Adrenal gland (tissue), 12 donors: Measurements from ENCODE around the gene CA10. TPM values are rescaled to one million over a fixed set of nuclear protein-coding genes. Genes with fewer than 3 reads are reported as not detected.

Experiments
- DNase-seq, 7 donors: peaks; one replicate each; pipeline ENCODE4 v3.0.0-alpha.2; 2019 to 2020
- H3K27ac ChIP-seq, 5 donors: fragments of 200-600 bp; sonication (generic) in 4 of 5; 1 replicate in 3 of 5; 2 replicates in 2 of 5; pipeline versions ENCODE4 v1.5.1 to v1.8.0; 2016 to 2020; ENCODE audit warnings: mild to moderate bottlenecking in 1 of 5
- H3K27me3 ChIP-seq: fragments of 200-600 bp; 2 replicates; pipeline ENCODE4 v1.8.0; 2021
- H3K36me3 ChIP-seq, 2 donors: fragments of 200-600 bp; replicated peaks in 1 of 2; 1 replicate in 1 of 2; 2 replicates in 1 of 2; pipeline versions ENCODE4 v1.5.1 to v1.8.0; 2018 to 2022
- H3K4me1 ChIP-seq, 2 donors: fragments of 200-600 bp; replicated peaks in 1 of 2; 1 replicate in 1 of 2; 2 replicates in 1 of 2; pipeline versions ENCODE4 v1.5.1 to v1.8.0; 2018 to 2021
- H3K4me3 ChIP-seq, 4 donors: fragments of 200-600 bp; sonication (generic) in 3 of 4; one replicate each; pipeline ENCODE4 v1.5.1; 2016 to 2018
- H3K9me3 ChIP-seq, 3 donors: fragments of 200-600 bp; sonication (generic) in 1 of 3; replicated peaks in 1 of 3; 1 replicate in 2 of 3; 2 replicates in 1 of 3; pipeline versions ENCODE4 v1.5.1 to v1.8.0; 2016 to 2021
- POLR2A ChIP-seq, 2 donors: fragments of 450-650 bp; IDR thresholded peaks; one replicate each; pipeline ENCODE4 v1.6.1; 2017; ENCODE audit warnings: antibody characterized with exemption in 2 of 2, mild to moderate bottlenecking in 2 of 2, moderate library complexity in 1 of 2
- WGBS, 4 donors: extraction: QIAGEN DNeasy Blood & Tissue Kit in 2 of 4; methylation state at CpG; one replicate each; pipeline versions ENCODE4 v1.1.5 to v1.1.7; 2013 to 2017; 5-methylcytosine and 5-hydroxymethylcytosine counted together
- intact Hi-C, 2 donors: fragments of 100-400 bp; cut with DNase I; formaldehyde crosslinking; loops; one replicate each; pipeline versions ENCODE4 v1.14.1 to v1.15.0; 2022 to 2023
- polyA plus RNA-seq, 3 donors: library from polyadenylated mRNA; stranded (reverse); fragments of 200-250 nt in 2 of 3; fragments of 350-450 nt in 1 of 3; fragmentation: Illumina TruSeq in 1 of 3; extraction: RNeasy Lipid Tissue Mini Kit (QIAGEN cat#74804) in 1 of 3; gene quantifications; one replicate each; pipeline ENCODE4 v1.2.3, GENCODE V29; 2013 to 2014
- total RNA-seq, 9 donors: library from RNA; depleted of rRNA in 4 of 9; stranded (reverse); fragments of >200 nt in 4 of 9; fragments of 120-200 nt in 1 of 9; fragmentation: NEBNext Ultra II Directional in 1 of 9; extraction: Animal tissue kit (Norgen Biotek cat#: 25700) in 1 of 9; gene quantifications; one replicate each; pipeline versions ENCODE4 v1.1.0 to v1.2.4, GENCODE V29; 2013 to 2023
- TF ChIP-seq, protein P1 (sequence below), 6 experiments: fragments of 450-650 bp in 4 of 6; fragments of 200-600 bp in 2 of 6; sonication (generic) in 1 of 6; IDR thresholded peaks; 1 replicate in 5 of 6; 2 replicates in 1 of 6; pipeline versions ENCODE4 v1.5.1 to v1.8.0; 2016 to 2021; ENCODE audit warnings: antibody characterized with exemption in 6 of 6, mild to moderate bottlenecking in 2 of 6, moderate library complexity in 1 of 6
- donor health status: healthy with polysubstance abuse.
- donor health status: Bipolar disorder and iron deficiency.
- donor health status: DM: yes; HTN: yes; CAD: no.
- donor health status: DM: no; HTN: no; CAD: no.
- donor health status: DM: no; HTN: no; CAD: no.
- donor health status: DM: yes; HTN: yes; CAD: no.

The CA10 gene
- total and polyA plus RNA-seq, 12 donors: 0.27 to 3.1 (median 2.5) TPM; not detected in 5

DNA sequence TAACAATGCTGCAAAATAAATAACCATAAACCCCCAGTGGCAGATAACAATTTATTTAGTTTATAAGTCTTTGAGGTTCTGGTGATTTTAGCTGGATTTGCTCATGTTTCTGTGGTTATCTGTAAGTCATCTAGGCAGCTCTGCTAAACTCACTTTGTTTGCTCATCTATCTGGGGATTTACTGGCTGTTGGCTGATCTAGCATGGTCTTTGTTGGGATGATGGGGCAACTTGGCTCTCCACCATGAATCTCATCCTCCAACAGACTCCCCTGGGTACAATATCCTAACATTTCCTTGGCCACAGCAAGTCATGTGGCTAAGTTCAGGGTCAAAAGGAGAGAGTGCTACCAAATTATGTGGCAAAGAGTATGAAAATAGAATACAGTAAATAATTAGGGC, 359.3 kb downstream of the CA10 start:
- intact Hi-C loops: no loop called here
- no peaks in the 10 kb centered on the region for H3K27me3 ChIP-seq
- TF ChIP-seq POLR2A (IDR thresholded peaks at IDR 0.05): no peak
- TF ChIP-seq, protein P1, sequence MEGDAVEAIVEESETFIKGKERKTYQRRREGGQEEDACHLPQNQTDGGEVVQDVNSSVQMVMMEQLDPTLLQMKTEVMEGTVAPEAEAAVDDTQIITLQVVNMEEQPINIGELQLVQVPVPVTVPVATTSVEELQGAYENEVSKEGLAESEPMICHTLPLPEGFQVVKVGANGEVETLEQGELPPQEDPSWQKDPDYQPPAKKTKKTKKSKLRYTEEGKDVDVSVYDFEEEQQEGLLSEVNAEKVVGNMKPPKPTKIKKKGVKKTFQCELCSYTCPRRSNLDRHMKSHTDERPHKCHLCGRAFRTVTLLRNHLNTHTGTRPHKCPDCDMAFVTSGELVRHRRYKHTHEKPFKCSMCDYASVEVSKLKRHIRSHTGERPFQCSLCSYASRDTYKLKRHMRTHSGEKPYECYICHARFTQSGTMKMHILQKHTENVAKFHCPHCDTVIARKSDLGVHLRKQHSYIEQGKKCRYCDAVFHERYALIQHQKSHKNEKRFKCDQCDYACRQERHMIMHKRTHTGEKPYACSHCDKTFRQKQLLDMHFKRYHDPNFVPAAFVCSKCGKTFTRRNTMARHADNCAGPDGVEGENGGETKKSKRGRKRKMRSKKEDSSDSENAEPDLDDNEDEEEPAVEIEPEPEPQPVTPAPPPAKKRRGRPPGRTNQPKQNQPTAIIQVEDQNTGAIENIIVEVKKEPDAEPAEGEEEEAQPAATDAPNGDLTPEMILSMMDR (IDR thresholded peaks at IDR 0.05): no peak
- no peaks in the 10 kb centered on the region for H3K4me1 ChIP-seq
- no peak overlapping the region for H3K27ac ChIP-seq
- no peaks in the 10 kb centered on the region for H3K36me3 ChIP-seq
- DNase-seq: no peak
- H3K9me3 ChIP-seq: no peaks in the 10 kb centered on the region
- H3K4me3 ChIP-seq: no peak overlapping the region

DNA sequence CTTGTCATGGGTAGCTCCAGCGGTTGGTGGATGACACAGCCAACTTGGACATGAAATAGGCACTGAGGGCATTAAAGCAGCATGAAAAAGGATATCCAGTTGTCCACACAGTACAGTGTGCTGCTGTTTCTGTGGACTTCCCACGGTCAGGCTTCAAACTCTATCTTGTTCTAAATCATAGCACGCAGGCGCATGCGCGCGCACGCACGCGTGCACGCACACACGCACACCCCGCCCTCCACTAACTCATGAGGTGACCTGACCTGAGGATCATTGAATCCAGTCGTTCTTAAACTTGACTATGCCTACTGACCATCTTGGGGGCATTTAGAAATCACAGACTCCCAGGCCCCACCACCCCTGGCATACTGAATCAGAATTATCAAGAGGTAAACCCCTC, 361.4 kb downstream of the CA10 start:
- H3K27me3 ChIP-seq: no peaks in the 10 kb centered on the region
- TF ChIP-seq, protein P1 (IDR thresholded peaks at IDR 0.05): no peak
- TF ChIP-seq POLR2A (IDR thresholded peaks at IDR 0.05): no peak
- no peak overlapping the region for H3K27ac ChIP-seq
- WGBS, 4 donors: 77 to 95% (median 90%) methylated on average over 14 of the region's 14 CpGs
- intact Hi-C loops: no loop called here
- no peaks in the 10 kb centered on the region for H3K9me3 ChIP-seq
- H3K4me3 ChIP-seq: no peak overlapping the region
- no peaks in the 10 kb centered on the region for H3K4me1 ChIP-seq
- H3K36me3 ChIP-seq: no peaks in the 10 kb centered on the region
- no peak for DNase-seq

DNA sequence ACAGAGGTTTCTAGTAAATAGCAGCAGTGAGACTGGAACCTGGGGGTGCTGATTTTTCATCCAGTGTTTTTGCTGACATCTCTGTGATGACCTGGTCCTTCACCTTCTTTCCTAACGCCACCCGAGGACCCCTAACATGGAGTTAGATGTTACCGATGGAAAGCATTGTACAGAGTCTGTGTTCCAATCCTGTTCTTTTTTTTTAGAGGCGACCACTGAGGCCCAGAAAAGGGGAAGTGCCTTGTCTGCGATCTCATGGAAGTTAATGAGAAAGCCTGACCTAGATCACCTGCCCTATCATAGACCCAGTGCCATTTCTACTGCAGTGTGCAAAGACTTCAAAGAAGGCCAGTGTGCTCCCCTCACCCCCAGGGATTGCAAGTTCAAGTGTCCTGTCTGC, 362.5 kb downstream of the CA10 start:
- no peak for DNase-seq
- 73 to 85% (median 77%) methylated on average over 5 of the region's 5 CpGs for WGBS, 4 donors
- Histone ChIP-seq H3K27me3 (no peaks in the 10 kb centered on the region), H3K9me3 (no peaks in the 10 kb centered on the region), H3K36me3 (no peaks in the 10 kb centered on the region), H3K4me3 (no peak overlapping the region), H3K4me1 (no peaks in the 10 kb centered on the region), H3K27ac (no peak overlapping the region)
- intact Hi-C loops: no loop called here
- no peak for TF ChIP-seq POLR2A (IDR thresholded peaks at IDR 0.05)
- TF ChIP-seq, protein P1 (IDR thresholded peaks at IDR 0.05): no peak

DNA sequence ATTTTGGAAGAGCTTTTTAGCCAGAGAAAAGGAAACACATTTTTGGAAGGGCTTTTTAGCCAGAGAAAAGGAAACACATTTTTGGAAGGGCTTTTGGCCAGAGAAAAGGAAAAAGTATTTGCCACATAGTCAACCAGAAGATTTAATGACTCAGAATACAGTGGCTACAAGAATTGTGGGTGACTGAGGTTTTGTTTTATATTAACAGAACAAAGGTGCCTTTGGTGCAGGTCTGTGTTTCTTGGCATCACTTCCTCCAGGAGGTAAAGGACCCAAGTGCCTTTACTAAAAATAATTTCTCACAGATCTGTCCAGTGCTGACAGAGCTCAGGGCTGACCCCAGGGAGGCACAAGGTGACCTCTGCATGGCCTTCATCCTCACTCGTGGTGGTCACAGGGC, 363.1 kb downstream of the CA10 start:
- Histone ChIP-seq H3K4me1 (no peaks in the 10 kb centered on the region), H3K9me3 (no peaks in the 10 kb centered on the region), H3K36me3 (no peaks in the 10 kb centered on the region), H3K27ac (no peak overlapping the region), H3K4me3 (no peak overlapping the region), H3K27me3 (no peaks in the 10 kb centered on the region)
- no peak for DNase-seq
- 13 to 34% (median 23%) methylated on average over 1 of the region's 1 CpG for WGBS, 4 donors
- intact Hi-C loops: no loop called here
- no peak for TF ChIP-seq POLR2A (IDR thresholded peaks at IDR 0.05)

DNA sequence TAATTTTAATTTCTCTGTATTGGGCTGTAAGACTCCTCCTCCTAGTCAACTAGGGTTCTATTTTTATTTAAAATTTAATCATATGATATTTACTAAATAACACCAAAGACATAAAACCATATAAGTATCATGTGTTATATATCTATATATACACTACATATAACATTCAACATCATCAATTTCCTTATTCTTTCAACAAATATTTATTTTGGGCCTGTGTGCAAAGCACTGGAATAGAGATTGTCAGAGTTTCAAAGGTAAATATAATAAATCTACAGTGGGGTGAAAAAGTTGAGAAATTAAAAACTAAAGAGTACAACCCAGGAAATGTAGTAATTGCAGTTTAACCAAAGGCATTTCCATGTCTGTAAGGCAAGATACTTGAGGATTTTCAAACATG, 364.0 kb downstream of the CA10 start:
- no peak for TF ChIP-seq POLR2A (IDR thresholded peaks at IDR 0.05)
- TF ChIP-seq, protein P1 (IDR thresholded peaks at IDR 0.05): no peak
- Histone ChIP-seq H3K27me3 (no peaks in the 10 kb centered on the region), H3K4me3 (no peak overlapping the region), H3K27ac (no peak overlapping the region), H3K4me1 (no peaks in the 10 kb centered on the region), H3K36me3 (no peaks in the 10 kb centered on the region), H3K9me3 (no peaks in the 10 kb centered on the region)
- no peak for DNase-seq
- intact Hi-C loops: no loop called here
